SK-N-SH treated with all-trans-retinoic acid at 6 μM for 48 hours (cell line): ENCODE measurements around the gene SARS1.

Source experiments
- BACH2 ChIP-seq: fragments of 250-450 bp; sonication (Bioruptor Pico); IDR thresholded peaks from 2 replicates; pipeline ENCODE4 v1.9.0; 2021; ENCODE audit warnings: mild to moderate bottlenecking, borderline replicate concordance
- GLIS3 ChIP-seq: fragments of 250-450 bp; sonication (Bioruptor Pico); IDR thresholded peaks from 2 replicates; pipeline ENCODE4 v1.5.0; 2020; ENCODE audit warnings: mild to moderate bottlenecking, moderate library complexity
- OSR1 ChIP-seq: fragments of 250-450 bp; sonication (Bioruptor Pico); IDR thresholded peaks from 2 replicates; pipeline ENCODE4 v1.8.0; 2022; ENCODE audit warnings: moderate library complexity, mild to moderate bottlenecking, inconsistent platforms
- RARB ChIP-seq: fragments of 250-450 bp; sonication (Bioruptor Pico); IDR thresholded peaks from 2 replicates; pipeline ENCODE4 v1.8.0; 2021; ENCODE audit warnings: mild to moderate bottlenecking, moderate library complexity
- SNAI2 ChIP-seq: fragments of 250-450 bp; sonication (Bioruptor Pico); IDR thresholded peaks from 2 replicates; pipeline ENCODE4 v1.5.0; 2020; ENCODE audit warnings: mild to moderate bottlenecking, moderate library complexity
- TOX ChIP-seq: fragments of 250-450 bp; sonication (Bioruptor Pico); IDR thresholded peaks from 2 replicates; pipeline ENCODE4 v1.8.0; 2021; ENCODE audit warnings: mild to moderate bottlenecking, moderate library complexity, borderline replicate concordance
- ZFP30 ChIP-seq: fragments of 450-650 bp; formaldehyde crosslinking; IDR thresholded peaks from 2 replicates; pipeline ENCODE4 v1.5.0; 2022; ENCODE audit warnings: mild to moderate bottlenecking, moderate library complexity
- ZNF565 ChIP-seq: fragments of 450-650 bp; formaldehyde crosslinking; conservative IDR thresholded peaks from 2 replicates; pipeline ENCODE4 v1.5.0; 2020; ENCODE audit warnings: low read depth, mild to moderate bottlenecking, moderate library complexity
- TF ChIP-seq, protein P1 (sequence below): fragments of 250-450 bp; sonication (Bioruptor Pico); IDR thresholded peaks from 2 replicates; pipeline ENCODE4 v1.8.0; 2020; ENCODE audit warnings: mild to moderate bottlenecking, moderate library complexity, borderline replicate concordance
- TF ChIP-seq, protein P2 (sequence below): fragments of 250-450 bp; sonication (Bioruptor Pico); IDR thresholded peaks from 2 replicates; pipeline ENCODE4 v1.5.1; 2020; ENCODE audit warnings: low read depth, mild to moderate bottlenecking, moderate library complexity

DNA sequence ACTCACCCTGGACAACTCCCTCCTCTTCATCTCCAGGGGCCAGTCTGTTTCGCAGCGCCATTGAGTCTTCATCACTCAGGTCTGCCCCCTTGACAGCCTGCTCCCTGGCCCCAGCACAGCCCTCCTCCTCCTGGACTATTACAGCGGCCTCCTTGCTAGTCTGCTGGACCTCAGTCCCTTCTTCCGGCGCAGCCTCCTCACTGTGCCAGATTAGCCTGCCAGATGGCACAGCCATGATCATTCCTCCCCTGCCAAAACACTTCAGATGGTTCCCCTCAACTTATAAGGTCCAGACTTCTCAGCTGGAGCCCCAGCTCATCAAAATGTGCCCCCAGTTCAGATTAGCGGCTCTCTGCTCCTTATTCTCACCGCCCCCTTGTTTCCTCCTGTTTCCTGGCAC, 28.7 kb downstream of the SARS1 start:
- TF ChIP-seq ZFP30 (no peak), BACH2 (CRISPR knock-in tag) (no peak), ZNF565 (CRISPR knock-in tag) (no peak), SNAI2 (CRISPR knock-in tag) (no peak), TOX (CRISPR knock-in tag) (no peak), OSR1 (CRISPR knock-in tag) (no peak), GLIS3 (CRISPR knock-in tag) (no peak), RARB (CRISPR knock-in tag) (no peak)
- TF ChIP-seq, protein P1, sequence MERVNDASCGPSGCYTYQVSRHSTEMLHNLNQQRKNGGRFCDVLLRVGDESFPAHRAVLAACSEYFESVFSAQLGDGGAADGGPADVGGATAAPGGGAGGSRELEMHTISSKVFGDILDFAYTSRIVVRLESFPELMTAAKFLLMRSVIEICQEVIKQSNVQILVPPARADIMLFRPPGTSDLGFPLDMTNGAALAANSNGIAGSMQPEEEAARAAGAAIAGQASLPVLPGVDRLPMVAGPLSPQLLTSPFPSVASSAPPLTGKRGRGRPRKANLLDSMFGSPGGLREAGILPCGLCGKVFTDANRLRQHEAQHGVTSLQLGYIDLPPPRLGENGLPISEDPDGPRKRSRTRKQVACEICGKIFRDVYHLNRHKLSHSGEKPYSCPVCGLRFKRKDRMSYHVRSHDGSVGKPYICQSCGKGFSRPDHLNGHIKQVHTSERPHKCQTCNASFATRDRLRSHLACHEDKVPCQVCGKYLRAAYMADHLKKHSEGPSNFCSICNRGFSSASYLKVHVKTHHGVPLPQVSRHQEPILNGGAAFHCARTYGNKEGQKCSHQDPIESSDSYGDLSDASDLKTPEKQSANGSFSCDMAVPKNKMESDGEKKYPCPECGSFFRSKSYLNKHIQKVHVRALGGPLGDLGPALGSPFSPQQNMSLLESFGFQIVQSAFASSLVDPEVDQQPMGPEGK, result no peak
- TF ChIP-seq, protein P2, sequence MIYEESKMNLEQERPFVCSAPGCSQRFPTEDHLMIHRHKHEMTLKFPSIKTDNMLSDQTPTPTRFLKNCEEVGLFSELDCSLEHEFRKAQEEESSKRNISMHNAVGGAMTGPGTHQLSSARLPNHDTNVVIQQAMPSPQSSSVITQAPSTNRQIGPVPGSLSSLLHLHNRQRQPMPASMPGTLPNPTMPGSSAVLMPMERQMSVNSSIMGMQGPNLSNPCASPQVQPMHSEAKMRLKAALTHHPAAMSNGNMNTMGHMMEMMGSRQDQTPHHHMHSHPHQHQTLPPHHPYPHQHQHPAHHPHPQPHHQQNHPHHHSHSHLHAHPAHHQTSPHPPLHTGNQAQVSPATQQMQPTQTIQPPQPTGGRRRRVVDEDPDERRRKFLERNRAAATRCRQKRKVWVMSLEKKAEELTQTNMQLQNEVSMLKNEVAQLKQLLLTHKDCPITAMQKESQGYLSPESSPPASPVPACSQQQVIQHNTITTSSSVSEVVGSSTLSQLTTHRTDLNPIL (CRISPR knock-in tag), result no peak
